HG03045 (cell line): ENCODE data around the gene CHPF.

ENCODE experiments used
- ATAC-seq: cut with Tn5 transposase; IDR thresholded peaks from one replicate; pipeline ENCODE4 v1.9.1; 2021; ENCODE audit warnings: mild to moderate bottlenecking, moderate library complexity; ENCODE audit not compliant: unreplicated experiment

Gene CHPF

DNA sequence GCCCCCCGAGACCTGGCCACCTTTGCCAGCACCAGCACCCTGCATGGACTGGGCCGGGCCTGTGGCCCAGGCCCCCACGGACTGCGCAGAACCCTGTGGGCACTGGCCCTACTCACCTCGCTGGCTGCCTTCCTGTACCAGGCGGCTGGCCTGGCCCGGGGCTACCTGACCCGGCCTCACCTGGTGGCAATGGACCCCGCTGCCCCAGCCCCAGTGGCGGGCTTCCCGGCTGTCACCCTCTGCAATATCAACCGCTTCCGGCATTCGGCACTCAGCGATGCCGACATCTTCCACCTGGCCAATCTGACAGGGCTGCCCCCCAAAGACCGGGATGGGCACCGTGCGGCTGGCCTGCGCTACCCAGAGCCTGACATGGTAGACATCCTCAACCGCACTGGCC lies 28.8 kb downstream of the CHPF start:
- no peak for ATAC-seq

DNA sequence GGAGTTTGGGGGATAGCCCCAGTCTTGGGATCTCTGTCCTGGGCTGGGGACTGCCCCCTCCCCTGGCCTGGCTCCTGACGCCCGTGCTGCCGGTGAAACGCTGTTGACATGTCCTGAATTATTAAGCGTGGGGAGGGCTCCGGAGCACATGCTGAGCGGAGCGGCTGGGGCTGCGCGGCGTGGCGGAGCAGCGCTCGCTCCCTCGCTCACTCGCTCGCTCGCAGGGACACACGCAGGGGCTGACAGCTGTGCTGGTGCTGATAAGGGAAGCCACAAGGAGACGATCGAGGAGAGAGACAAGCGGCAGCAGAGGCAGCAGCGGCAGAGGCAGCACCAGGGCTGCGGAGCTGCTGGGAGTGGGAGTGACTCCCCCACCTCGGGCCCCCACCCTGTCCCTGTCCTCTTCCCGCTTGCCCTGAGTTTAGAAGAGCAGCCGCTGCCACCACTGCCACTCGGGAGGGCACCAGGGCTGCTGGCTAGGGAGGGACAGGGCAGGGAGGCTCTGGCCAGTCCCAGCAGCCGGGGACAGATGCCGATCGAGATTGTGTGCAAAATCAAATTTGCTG lies 29.3 kb downstream of the CHPF start, which contains the start of gene ASIC4:
Gene ASIC4, plus strand, starts transcription at position 287 of the 566 bp plus-strand sequence. Its CDS starts 243 bp downstream, at position 530.
- ATAC-seq = no peak

GRCh38 chr2:219513787-219514186 lies 29.8 kb downstream of the CHPF start:
- ATAC-seq = no peak

DNA sequence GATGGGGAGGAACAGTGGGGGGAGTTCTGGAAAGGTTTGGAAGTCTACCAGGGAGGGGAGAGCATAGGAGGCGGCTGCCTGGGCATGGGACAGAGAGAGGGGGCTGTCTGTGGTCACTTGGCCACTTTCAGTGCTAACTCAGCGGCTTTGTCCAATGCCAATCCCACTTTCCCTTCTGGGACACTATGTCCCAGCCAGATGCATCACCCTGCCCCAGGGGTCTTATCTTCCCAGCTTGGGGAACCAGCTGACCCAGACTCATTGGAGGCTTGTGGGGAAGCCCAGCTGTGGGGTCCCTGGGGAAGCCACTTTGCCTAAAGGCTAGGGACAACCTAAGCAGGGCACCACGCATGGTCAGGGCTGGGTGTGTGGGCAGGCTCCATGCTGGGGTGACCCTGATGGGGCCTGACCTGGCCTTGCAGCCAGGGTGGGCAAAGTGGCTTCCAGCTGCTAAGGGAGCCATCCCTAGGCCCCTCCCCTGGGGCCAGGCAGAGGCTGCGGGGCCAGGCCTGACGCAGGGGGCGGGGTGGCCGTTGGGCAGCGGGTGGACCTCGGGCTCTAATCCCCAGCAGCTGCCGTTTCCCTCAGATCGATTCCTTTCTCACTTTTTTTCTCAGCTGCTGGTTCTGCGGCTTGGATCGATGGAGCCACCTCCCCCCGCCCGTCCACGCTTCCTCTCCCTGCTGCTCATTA lies 30.9 kb downstream of the CHPF start:
- ATAC-seq = no peak

DNA sequence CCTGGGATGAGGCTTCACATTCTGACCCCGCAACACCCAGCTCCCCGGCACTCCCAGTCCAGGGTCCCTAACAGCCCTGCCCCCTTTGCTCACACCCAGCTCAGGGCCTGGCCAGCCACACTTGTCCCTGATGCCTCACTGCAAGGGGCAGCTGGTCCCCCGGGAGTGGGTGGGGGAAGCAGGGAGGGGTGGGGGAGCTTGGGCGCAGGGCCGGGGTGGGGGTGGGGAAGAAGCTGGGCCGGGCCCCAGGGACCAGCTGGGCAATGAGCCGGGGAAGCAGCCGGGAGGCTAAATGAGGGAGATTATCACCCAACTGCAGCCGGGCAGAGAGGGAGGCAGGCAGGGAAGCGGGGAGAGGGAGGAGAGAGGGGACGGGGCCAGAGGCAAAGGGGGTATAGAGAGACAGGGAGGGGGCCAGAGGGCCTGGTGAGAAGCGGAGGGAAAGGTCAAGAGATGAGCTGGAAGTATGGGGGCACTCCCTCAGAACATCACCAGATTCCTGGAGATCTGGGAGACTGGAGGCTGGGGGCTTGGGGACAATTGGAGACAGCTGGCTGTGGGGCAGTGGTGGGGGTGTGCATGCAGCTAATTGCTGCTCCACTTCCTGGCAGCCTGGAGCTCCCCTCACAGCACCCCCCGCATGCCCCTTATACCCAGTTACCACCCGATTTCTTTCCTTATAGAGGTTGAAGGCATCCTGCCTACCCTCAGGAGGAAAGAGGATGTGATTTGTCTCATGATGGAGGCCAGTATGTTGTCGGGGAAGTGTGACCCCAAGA lies 31.9 kb downstream of the CHPF start:
- no peak for ATAC-seq

DNA sequence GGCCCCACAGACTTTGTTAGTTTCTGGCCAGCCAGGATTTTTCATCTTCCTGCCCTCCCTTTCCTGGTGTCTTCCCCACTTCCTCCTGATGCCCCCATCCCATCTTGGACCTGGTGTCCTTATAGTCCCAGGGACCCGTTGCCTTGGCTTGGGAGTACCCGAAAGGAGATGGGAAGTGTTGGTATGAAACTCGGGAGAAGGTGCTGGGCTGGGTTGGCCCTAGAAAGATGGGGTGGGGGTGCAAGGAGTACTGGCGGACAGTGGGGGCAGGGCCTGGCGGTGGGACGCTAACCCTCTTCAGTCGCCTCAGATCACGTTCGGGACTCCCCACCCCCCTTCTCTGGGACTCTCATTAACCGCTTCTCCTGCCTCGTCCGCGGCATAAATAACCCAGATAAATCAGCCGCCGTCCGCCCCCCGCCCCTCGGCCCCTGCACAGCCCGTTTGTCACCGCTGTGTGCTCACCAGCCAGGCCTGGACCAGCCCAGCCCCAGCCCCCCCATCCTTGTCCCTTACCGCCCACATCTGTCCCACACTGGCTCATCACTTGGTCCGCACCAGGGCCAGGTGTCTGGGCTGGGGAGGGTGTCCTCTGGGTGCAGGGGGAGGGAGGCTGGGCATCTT lies 33.0 kb downstream of the CHPF start:
- no peak for ATAC-seq

DNA sequence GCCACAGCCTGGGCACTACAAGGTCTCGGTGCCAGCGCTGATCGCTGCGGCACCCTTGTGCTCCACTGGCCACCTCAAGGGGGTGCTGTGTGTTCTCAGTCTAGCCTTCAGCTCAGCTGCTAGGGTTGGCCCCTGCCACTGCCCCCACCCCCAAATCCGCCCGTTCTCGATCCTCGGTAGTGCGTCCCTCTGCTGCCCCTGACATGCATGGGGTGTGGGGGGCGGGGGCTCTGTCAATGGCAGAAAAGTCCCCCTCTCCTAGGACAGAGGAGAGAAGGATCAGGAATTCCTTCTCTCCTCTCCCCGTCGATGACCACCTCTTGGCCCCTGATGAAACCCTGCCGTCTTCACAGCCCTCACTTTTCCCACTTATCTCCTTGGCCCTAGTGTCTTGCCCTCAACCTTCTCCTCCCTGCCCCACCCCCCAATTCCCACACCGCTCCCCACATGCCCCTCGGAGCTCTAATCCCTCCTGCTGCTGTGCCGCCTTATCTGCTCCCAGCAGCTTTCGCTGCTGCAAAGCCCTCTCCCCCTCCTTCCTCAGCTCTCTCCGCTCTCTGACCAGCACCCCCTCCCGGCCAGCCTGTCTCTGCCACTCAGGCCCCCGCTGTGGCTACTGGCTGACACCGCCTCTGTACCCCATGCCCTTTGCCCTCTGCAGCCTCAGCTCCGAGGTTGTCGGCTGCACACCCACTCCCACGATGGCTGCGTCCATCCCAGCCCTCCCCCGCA lies 33.7 kb downstream of the CHPF start:
- ATAC-seq = peak; percentile 42

DNA sequence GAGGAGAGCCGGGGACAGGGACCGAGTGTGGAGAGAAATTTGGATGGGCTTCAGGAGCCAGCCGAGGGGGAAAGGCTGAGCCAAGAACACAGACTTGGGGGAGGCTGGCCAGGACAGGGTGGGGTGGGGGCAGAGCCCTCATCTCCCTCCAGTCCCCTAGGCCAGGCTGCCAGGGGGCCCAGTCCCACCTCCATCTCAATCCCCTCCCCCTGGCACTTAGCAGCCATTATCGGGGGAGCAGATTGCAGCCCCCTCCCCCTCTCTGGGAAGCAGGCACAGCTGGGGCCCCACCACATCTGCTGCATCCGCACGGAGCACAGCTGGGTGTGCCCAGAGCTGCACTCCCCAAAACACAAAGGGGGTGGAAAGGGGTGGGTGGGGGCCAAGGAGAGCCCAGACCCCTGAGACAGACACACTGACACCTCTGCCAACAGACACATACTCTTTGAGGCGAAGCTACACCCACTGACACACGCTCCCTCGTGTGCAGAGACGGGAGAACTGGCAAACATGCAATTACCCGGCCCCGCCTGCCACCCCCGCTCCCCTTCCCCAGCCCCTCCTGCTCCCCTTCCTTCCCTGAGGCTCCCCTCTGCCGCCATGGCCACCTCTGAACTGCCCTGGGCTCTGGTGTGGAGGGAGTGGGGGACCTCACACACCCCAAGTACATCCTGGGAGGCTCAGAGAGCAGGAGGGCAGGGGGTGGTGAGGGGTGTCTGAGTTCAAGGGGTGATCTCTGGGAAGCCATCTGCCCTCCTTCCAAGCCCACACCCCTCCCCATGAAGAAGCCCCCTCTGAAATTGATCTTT lies 34.4 kb downstream of the CHPF start:
- ATAC-seq = no peak

DNA sequence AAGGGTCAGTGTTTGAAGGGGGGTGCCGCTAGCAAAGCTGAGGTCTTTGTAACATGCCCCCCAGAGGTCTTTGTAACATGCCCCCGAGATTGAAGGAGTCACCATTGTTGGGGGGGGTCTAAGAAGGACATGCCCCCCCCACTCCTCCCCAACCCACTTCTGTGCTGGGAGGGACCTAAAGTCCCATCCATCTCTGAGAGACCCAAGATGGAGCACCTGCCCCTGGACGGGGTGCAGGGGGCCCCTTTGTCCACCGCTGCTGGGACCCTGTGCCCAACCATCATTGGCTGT lies 35.2 kb downstream of the CHPF start:
- ATAC-seq = no peak

DNA sequence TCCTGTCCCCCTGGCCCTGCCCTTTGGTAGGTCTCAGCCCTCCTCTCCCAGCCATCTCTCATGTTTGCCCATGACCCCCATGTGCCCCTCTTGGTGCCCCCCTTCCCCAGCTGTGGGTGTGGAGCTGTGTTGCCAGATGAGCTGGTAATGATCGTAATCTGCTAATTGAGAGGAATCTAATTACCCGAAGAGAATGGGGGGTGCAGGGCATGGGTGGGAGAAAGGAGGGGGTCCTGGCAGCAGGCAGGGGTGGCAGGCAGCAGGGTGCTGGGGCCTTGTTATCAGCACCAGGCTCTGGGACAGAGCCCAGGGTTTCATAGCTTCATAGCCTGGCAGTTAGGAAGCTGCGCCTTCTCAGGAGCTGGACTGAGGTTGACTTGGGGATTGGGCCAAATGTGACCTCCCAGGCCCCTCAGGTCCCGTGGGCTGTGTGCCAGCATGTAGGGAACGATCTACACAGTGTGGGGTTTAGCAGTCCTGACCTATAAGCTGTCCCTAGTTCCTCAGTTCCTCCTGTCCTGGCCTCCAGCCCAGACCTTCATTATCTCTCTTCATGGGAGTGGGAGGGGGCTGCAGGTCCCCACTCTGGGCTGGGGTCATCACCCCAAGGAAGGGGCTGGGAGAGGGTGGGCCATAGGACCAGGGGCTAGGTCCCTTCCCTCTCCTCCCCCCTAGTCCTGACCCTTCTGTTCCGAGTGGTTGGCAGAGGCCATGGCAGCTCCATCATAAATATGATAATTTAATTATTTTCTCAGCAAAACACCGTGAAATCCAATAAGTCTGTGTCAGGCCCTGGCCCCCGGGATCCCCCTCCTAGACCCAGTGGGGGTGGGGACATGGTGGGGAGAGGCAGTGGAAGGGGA lies 35.8 kb downstream of the CHPF start:
- ATAC-seq = no peak

DNA sequence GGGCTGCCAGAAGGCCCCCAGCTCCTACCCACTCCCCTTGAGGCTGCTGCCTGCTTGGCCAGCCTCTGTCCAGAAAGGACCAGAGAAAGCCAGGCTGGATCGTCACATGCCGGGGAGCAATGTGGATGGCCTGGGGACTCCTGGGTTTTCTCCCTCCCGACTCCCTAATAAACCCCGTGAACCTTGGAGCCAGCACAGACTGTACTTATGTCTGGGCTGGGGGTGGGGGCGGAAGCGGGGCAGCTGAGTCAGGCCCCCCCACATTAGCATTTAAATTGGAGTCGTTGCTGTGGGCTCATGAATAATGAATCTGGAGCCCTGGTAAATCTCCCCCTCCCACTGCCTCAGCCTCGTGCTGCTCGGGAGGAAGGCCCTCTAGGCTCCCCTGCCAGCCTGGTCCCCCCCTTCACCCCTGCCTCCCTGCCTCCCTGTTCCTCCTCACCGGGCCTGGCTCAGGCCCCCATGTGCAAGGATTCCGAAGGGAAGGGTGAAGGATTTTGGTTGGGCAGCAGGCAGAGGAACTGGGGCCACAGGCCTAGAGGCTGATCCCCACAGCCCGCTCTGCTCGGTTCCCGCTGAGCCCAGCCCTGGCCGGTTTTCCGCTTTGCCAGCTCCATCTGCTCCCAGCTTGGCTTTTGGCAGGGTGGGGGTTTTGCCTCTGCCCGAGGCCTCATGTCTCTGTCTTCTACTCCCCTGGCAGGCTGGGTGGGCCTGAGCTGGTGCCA lies 36.6 kb downstream of the CHPF start:
- no peak for ATAC-seq

DNA sequence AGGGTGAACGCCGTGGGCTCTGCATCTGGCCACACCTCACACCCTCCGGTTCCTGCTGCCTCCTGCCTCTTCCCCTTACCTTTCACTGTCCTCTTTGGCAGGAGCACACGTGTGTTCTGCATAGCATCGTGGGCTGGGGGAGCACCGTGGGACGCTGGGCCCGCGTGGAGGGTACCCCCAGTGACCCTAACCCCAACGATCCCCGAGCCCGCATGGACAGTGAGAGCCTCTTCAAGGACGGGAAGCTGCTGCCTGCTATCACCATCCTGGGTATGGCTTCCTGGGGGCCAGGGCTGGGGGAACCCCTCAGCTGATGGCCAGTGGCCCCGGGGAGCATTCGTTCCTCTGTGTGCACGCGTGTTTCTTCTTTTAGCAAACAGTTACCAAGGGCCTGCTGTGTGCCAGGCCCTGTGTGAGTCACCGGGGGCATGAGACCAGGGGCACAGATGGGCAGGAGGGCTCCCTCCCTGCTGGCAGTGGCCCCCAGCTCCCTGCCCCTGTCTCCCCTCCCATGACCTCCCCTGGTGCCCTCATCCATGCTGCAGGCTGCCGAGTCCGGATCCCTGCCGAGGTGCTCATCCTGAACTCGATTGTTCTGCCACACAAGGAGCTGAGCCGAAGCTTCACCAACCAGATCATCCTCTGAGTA lies 37.3 kb downstream of the CHPF start:
- no peak for ATAC-seq

GRCh38 chr2:219505585-219505984 lies 38.0 kb downstream of the CHPF start:
- ATAC-seq = no peak

DNA sequence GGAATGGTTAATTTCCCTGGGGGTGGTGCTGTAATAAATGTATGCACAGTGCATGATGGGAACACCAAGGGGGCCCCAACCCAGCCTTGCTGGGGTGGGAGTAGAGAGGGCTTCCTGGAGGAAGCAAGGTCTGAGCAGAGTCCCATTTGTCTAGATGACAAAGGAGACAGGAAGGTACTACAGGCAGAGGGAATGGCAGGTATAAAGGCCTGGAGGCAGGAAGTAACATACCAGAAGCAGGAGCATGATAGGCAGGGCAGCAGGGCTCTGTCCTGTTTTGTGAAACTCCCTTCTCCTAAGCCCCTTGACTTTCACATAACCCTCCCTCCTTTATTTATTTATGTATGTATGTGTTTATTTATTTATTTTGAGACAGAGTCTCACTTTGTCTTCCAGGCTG lies 41.0 kb downstream of the CHPF start:
- no peak for ATAC-seq

- no peak for ATAC-seq
Observed at GRCh38 chr2:219501849-219502248, 41.8 kb downstream of the CHPF start.

GRCh38 chr2:219500135-219500534 lies 43.5 kb downstream of the CHPF start:
- no peak for ATAC-seq

DNA sequence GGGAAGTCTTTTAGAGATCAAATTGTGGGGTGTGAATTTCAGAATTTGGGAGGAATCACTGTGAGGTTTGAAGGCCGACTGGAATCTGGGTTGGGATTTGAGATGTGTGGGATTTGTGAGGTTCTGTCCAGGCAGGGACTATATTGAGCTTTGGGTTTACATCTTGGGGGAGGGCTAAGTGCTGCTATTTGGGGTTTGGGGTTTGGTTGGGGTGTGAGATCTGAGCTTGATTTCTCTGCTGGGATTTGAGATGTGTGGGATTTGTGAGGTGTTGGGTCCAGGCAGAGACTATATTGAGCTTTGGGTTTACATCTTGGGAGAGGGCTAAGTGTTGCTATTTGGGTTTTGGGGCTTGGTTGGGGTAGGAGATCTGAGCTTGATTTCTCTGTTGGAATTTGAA lies 44.1 kb downstream of the CHPF start:
- ATAC-seq = no peak

- no peak for ATAC-seq
Observed at GRCh38 chr2:219499058-219499307, 44.6 kb downstream of the CHPF start.
